ENCODE results near the gene DTNA. TPM values are rescaled to one million over a fixed set of nuclear protein-coding genes. Genes with fewer than 3 reads are reported as not detected.

Gene DTNA
- total and polyA plus RNA-seq, 2 donors from 2014 or later: 6.2 to 22.3 TPM

DNA sequence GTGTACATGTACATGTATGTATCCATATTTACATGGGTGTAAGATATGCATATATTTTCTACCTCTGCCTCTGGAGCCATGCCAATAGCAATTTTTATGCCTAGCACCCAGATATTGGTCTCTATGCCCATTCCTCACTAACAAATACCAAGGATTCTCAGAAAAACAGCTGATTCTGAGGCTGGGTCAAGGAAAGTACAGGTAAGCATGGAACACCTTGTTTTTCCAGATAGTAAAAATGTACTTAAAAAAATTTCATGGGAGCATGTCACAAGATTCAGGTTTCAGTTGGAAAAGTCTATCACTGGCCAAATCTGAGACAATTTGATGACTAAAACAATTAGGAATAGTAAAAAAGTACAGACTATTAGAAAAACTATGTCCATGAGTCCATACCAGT is 216.6 kb downstream of the DTNA start:
- no peaks in the 10 kb centered on the region for H3K9me3 ChIP-seq (ENCODE audit: control insufficient read depth in 2 of 3, insufficient read depth in 1 of 3, low read length in 3 of 3)
- H3K4me3 ChIP-seq (ENCODE audit: low read length in 3 of 3): no peak overlapping the region
- no peaks in the 10 kb centered on the region for H3K4me1 ChIP-seq (ENCODE audit: control insufficient read depth in 2 of 3, insufficient read depth in 2 of 3, low read depth in 1 of 3, low read length in 3 of 3)
- H3K27ac ChIP-seq (ENCODE audit: low read depth in 2 of 2, low read length in 2 of 2): no peak overlapping the region
- intact Hi-C loops (cut with DNase I): no loop called here
- DNase-seq (no peak), FAIRE-seq (no peak)
- no peaks in the 10 kb centered on the region for H3K27me3 ChIP-seq (ENCODE audit: control insufficient read depth, insufficient read depth, low read length)
- H3K9ac ChIP-seq (ENCODE audit: low read length in 3 of 3): no peak overlapping the region
- TF ChIP-seq, protein P1, sequence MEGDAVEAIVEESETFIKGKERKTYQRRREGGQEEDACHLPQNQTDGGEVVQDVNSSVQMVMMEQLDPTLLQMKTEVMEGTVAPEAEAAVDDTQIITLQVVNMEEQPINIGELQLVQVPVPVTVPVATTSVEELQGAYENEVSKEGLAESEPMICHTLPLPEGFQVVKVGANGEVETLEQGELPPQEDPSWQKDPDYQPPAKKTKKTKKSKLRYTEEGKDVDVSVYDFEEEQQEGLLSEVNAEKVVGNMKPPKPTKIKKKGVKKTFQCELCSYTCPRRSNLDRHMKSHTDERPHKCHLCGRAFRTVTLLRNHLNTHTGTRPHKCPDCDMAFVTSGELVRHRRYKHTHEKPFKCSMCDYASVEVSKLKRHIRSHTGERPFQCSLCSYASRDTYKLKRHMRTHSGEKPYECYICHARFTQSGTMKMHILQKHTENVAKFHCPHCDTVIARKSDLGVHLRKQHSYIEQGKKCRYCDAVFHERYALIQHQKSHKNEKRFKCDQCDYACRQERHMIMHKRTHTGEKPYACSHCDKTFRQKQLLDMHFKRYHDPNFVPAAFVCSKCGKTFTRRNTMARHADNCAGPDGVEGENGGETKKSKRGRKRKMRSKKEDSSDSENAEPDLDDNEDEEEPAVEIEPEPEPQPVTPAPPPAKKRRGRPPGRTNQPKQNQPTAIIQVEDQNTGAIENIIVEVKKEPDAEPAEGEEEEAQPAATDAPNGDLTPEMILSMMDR (IDR thresholded peaks at IDR 0.05; ENCODE audit: borderline replicate concordance, extremely low read depth, insufficient read depth): no peak
- no peaks in the 10 kb centered on the region for H3K36me3 ChIP-seq (ENCODE audit: control insufficient read depth in 2 of 3, insufficient read depth in 3 of 3, low read length in 3 of 3)

DNA sequence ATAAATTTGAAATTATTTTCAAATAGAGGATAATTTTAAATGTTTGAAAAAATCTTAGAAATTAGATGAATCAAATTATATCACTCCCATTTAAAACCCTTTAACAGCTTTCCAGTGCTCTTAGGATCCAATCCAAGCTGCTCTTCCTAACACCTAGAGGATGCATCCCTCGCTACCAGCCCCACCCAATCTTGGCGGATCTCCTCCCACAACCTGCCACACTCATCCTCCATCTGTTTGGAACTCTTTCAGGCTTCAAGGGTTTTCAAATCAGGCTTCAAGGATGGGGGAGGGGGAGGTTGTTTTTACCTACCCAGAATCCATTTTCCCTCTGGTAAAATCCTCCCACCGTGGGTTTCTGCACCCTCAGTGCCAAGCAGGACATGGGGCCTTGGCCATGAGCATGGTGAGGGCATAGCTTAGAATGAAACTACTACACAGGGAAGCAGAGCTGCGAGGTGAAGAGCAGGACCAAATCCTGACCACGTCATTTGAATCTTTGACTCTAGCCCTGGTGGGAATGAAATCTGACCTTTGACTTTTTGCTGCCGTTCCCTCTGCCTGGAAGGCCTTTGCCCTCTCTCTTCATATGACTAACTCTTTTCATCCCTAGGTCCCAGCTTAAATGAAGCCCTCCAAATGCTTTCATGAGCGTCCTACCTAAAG is 218.1 kb downstream of the DTNA start:
- Histone ChIP-seq H3K27ac (ENCODE audit: low read depth in 2 of 2, low read length in 2 of 2) (no peak overlapping the region), H3K4me3 (ENCODE audit: low read length in 3 of 3) (no peak overlapping the region), H3K4me1 (ENCODE audit: control insufficient read depth in 2 of 3, insufficient read depth in 2 of 3, low read depth in 1 of 3, low read length in 3 of 3) (no peaks in the 10 kb centered on the region), H3K27me3 (ENCODE audit: control insufficient read depth, insufficient read depth, low read length) (no peaks in the 10 kb centered on the region), H3K36me3 (ENCODE audit: control insufficient read depth in 2 of 3, insufficient read depth in 3 of 3, low read length in 3 of 3) (no peaks in the 10 kb centered on the region), H3K9ac (ENCODE audit: low read length in 3 of 3) (no peak overlapping the region), H3K9me3 (ENCODE audit: control insufficient read depth in 2 of 3, insufficient read depth in 1 of 3, low read length in 3 of 3) (no peaks in the 10 kb centered on the region)
- FAIRE-seq (no peak), DNase-seq (no peak)
- TF ChIP-seq, protein P1 (IDR thresholded peaks at IDR 0.05; ENCODE audit: borderline replicate concordance, extremely low read depth, insufficient read depth): no peak
- intact Hi-C loops (cut with DNase I): no loop called here

DNA sequence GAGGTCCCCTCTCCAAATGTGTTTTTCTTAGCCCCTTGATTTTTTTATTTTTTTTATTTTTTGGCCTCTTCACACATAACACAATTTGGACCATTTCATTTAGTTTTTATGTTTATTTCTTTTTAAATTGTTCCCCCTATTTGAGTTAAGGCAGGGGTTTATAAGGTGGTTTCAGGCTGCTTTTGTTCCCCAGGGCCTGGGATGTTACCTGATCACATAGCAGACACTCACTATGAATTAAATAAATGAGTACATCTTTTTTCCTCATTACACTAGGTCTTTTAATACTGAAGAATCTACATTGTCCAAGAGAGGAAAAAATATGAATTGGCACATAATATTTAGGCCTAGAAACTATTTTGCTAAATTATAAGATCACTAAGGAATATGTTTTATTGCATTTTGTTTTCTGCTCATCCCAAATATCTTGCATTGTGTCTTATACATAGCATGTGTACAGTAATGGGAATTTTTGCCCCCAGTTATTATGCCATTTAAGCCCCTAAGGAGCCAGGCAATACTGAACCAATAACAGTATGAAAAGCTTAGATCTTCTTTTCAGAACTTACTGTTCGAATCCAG is 218.7 kb downstream of the DTNA start:
- no peak for FAIRE-seq
- TF ChIP-seq, protein P1 (IDR thresholded peaks at IDR 0.05; ENCODE audit: borderline replicate concordance, extremely low read depth, insufficient read depth): no peak
- no peak overlapping the region for H3K9ac ChIP-seq (ENCODE audit: low read length in 3 of 3)

More for the DNA sequence above, 218.7 kb downstream of the DTNA start:
- Histone ChIP-seq H3K9me3 (ENCODE audit: control insufficient read depth in 2 of 3, insufficient read depth in 1 of 3, low read length in 3 of 3) (no peaks in the 10 kb centered on the region), H3K4me1 (ENCODE audit: control insufficient read depth in 2 of 3, insufficient read depth in 2 of 3, low read depth in 1 of 3, low read length in 3 of 3) (no peaks in the 10 kb centered on the region), H3K36me3 (ENCODE audit: control insufficient read depth in 2 of 3, insufficient read depth in 3 of 3, low read length in 3 of 3) (no peaks in the 10 kb centered on the region), H3K27me3 (ENCODE audit: control insufficient read depth, insufficient read depth, low read length) (no peaks in the 10 kb centered on the region), H3K4me3 (ENCODE audit: low read length in 3 of 3) (no peak overlapping the region), H3K27ac (ENCODE audit: low read depth in 2 of 2, low read length in 2 of 2) (no peak overlapping the region)
- intact Hi-C loops (cut with DNase I): no loop called here
- no peak for DNase-seq
